Activated naive CD4-positive, alpha-beta T cell (primary cell): ENCODE data around the gene MAGEB17.
"Not testable (repeated sequence)": the region's sequence is repeated elsewhere in the genome, so short reads cannot be mapped to it uniquely, and the experiment has no call there.

ENCODE experiments used
- DNase-seq, 4 experiments: peaks; one replicate each; lab custom pipeline; 2025; lab: John Stamatoyannopoulos, UW

The MAGEB17 gene

GRCh38 chrX:16167181-16167580 lies at the start of gene MAGEB17:
Gene MAGEB17, plus strand, starts transcription at chrX:16167481. Its CDS starts 2,902 bp downstream, at chrX:16170383.
- no peak for DNase-seq

- DNase-seq, result no peak
Measured at GRCh38 chrX:16119353-16120220, 47.7 kb upstream of the MAGEB17 start.

- no peak for DNase-seq
Measured at GRCh38 chrX:16120431-16120830, 46.9 kb upstream of the MAGEB17 start.

DNA sequence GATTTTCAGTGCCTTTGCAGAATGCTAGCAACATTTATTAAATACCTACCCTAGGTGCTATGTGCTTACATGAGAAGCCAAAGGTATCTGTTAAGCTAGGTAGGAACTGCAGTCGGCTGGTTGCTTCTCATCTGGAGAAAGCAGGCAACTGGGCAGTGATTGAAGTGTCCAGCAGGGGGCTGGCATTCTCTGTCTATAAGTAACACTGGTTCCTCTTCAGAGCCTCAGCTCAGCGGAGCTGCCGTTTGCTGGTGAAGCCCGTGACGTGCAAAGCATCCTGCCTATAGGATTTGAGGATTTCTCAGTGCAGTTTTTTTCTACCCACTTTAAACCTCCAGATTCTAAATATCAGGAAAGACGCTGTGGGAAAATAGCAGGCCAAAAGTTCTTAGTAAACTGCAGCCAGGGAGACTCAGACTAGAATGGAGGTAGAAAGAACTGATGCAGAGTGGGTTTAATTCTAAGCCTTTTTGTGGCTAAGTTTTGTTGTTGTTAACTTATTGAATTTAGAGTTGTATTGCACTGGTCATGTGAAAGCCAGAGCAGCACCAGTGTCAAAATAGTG lies 44.0 kb upstream of the MAGEB17 start, which contains the start of gene GRPR:
Gene GRPR (plus strand): TSS at position 344 of the 565 bp plus-strand sequence. CDS start 389 bp downstream, outside the sequence.
- peak in 3 of 4 experiments; percentile 3 to 53 (median 21) for DNase-seq

- no peak for DNase-seq
Measured at GRCh38 chrX:16124201-16124600, 43.1 kb upstream of the MAGEB17 start.

GRCh38 chrX:16125520-16126149 lies 41.6 kb upstream of the MAGEB17 start:
- DNase-seq, result no peak

- no peak for DNase-seq
Measured at GRCh38 chrX:16130707-16131106, 36.6 kb upstream of the MAGEB17 start.

- DNase-seq, result no peak
Measured at GRCh38 chrX:16134936-16135335, 32.3 kb upstream of the MAGEB17 start.

GRCh38 chrX:16136080-16136479 lies 31.2 kb upstream of the MAGEB17 start:
- no peak for DNase-seq

- no peak for DNase-seq
Measured at GRCh38 chrX:16137416-16138107, 29.7 kb upstream of the MAGEB17 start.

DNA sequence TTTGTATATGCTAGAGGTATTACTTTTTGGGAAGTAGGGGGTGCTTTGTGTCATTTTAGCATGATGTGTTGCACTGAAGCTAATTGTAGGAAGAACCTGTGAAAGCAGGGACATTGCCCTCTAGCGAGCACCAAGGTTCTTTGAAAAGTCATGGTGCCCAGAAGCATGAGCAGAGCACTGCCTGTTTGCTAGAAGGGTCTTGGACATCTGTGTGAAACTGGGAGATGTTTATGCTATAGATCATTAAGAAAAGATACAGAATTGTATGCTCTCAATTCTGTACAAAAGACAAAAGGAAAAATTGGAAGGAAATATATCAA lies 29.2 kb upstream of the MAGEB17 start:
- DNase-seq, result no peak

DNA sequence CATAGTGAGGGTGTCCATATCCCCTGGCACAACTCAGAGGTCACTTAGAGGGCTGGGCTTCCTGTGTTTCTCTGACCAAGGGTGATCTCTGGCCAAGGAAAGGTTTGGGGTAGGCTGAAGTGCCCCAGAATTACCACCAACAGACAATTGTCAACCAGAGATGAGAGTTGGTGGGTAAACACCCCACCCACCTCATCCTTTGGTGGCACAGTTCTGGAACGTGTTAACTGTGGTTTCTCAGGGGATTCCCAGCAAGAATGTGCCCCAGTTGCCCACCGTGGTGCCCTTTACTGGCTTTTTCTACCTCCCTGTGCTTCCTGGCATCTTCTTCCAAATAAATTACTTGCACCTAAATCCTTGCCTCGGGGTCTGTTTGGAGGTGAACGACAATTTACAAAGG lies 26.8 kb upstream of the MAGEB17 start:
- no peak for DNase-seq

DNA sequence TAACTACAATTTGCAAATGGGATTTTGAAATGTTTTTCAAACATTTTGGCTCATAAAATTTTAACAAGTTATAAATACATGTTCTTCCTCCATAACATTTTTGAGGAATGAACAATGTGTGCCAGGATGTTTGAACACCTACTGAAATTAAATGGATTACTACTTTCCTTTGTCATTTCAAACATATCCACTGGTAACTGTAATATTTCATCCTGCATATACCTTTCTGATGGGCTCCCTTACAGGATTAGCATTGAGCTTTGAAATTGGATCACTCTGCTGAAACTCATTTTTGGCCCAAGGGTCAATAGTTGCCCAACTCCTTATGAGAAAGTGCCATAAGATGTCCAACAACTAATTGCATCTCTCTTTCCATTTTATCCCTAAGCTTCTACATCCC lies 26.3 kb upstream of the MAGEB17 start:
- DNase-seq, result no peak

DNA sequence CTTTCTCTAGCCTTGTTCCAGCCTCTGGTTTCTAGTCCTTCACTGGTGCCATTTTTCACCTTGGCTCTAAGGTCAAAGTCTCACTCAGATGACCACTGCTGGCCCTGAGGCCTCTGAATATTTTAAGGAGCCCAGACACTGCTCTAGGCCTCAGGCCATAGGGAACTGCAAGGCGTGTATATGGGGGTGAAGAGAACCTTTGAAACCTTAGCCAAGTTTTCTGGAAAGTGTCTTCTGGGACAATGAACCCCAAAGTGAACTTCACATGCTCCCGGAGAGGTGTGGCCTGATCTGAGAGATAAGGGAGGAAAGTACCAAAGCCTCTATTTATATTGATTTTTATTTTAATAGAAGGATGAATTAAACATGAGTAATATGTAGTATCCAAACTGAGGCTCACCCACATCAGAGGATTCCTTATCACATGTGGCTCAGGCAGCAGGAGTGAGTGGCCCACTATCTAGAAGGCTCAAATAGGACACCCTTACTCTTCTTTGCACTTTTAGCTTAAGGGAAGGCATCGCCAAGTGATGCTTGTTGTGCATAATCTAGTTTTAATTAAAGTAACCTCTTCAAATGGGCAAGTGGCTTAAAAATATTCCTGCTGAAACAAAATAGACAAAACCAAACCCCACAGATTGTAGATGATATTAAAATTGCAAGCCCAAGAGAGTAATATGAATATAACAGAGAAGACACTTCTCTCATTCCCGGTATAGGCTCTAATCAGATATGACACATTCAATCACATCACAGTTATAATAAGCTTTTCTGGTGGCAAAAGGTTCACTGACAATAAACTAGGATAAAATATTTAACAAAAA lies 25.6 kb upstream of the MAGEB17 start:
- DNase-seq, result no peak

DNA sequence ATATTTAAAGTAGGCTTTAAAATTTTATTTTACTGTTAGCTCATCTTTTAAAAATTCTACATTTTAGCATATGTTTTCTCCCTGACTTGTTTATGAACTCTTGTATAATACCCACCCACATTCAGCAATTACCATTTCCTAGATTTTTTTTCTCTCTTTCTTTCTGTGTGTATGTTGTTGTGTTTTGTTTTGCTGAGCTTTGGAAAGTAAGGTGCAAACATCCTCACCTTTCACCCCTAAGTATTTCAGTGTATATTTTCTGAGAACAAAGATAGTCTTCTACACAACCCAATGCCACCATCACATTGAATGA lies 25.1 kb upstream of the MAGEB17 start:
- no peak for DNase-seq

GRCh38 chrX:16143968-16144367 lies 23.3 kb upstream of the MAGEB17 start:
- no peak for DNase-seq

DNA sequence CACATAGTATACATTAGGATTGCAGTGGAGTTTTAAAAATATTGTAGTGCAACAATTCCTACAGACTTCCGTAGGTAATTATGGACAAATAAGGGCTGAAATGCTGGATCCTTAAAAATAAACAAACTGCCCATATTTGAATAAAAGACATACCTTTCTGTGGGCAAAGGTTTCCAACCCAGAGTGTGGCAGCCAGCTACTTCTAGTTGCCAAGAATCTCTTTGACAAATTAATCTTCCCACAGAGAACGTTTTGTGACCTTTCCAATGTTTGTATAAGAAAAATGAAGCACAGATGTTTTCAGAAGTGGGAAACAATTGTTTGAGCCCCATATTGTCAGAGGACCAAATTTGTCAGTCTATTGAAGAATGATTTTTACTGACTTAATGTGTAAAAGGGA lies 22.9 kb upstream of the MAGEB17 start:
- DNase-seq, result no peak

- not testable (repeated sequence) for DNase-seq
Measured at GRCh38 chrX:16145093-16145492, 22.2 kb upstream of the MAGEB17 start.

GRCh38 chrX:16145656-16146055 lies 21.6 kb upstream of the MAGEB17 start:
- no peak for DNase-seq

DNA sequence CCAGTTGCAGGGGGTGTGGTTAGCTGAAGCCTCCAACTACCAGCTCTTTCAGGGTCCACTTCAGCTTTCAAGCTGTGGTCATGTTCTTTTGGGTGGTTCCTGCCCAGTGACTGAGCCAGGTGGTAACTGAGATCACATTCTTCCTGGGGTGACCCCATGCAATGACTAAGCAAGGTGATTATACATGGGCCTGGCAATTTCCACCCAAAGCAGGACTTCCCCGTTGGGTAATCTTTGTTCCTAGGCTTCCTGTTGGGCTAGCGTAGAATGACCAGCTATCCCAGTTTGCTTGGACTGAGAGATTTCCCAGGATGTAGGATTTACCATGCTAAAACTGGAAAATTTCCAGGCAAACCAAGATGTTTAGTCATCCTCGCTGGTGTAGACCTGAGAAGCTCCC lies 18.4 kb upstream of the MAGEB17 start:
- no peak for DNase-seq

DNA sequence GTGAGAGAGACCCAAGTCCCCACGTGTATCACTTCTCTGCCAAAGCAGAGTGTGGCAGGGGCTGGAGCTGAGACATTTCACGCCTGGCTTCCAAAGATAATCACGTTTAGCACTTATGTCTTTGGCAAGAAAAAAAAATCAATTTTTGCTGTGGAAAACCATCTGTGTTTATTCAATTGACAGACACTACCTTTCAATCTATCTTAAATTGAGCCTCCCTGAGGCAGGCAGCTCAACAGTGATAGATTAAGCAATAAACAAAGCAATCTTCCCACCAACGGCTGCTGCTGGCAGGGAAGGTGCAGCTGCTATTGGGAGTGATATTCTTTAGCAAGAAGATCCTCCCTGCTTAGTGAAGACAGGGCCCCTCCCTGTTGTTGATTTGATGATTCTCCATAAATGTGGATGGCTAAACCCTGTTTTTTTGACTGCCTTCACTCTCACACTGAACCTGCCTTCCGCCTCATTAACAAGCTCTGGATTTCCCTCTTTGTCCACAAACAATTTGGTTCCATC lies 11.6 kb upstream of the MAGEB17 start:
- DNase-seq, result no peak
